IPS-NIHi7 (cell line): ENCODE results near the gene FAM76A.
"Not testable (repeated sequence)": the region's sequence is repeated elsewhere in the genome, so short reads cannot be mapped to it uniquely, and the experiment has no call there.

Experiments
- DNase-seq: peaks from one replicate; pipeline ENCODE4 v3.0.0; 2012; ENCODE audit warnings: mixed read lengths; ENCODE audit errors: extremely low spot score

The FAM76A gene

DNA sequence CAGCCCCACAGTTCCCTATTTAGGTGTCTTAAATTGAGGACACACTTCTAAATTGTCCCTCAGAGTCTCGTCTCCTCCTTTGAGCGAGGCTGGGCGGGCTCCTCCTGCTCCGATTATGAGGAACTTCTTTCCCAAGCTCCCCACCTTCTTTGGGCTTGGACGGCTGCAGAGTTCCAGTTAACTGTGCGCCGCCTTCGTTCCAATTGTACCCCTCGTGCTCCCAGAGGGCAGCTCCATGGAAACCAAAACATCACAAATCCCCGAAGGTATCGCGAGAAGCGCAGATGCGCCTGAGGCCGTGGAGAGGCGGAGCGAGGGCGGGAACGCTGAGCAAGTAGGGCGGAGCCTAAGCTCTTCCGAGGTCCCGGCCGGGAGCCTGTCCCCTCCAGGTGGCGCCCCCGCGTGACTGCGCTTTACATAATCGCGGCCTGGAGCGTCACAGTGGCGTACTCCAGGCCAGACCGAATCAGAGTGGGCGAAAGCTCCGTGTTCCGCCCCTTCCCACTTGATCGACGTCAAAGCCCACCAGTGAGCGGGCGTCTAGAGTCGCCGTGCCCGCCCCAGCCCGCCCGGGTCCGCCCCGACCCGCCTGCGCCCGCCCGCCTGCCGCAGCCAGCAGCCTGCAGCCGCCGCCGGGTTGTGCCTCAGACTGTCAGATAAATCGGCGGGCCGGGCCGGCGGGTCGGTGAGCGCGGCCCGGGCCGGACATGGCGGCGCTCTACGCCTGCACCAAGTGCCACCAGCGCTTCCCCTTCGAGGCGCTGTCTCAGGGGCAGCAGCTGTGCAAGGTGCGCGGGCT lies at the start of gene FAM76A:
FAM76A (plus strand) TSS at position 588 of the 799 bp plus-strand sequence; CDS start at position 708, 120 bp downstream.
- peak; percentile 99 for DNase-seq

DNA sequence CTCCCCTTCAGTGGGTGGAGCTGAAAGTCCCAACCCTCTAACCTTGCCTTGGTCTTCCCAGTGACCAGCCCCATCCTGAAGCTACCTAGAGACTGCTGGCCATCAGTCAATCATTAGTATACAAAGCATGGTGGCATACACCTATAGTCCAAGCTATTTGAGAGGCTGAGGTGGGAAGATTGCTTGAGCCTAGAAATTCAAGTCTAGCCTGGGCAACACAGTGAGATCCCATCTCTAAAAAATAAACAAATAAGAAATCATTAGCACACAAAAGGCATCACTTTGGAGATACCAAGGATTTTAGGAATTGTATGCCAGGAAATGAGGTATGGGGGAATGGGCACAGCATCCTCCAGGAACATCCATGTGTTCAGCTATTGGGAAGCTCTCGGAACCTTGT lies 49.4 kb upstream of the FAM76A start:
- no peak for DNase-seq

DNA sequence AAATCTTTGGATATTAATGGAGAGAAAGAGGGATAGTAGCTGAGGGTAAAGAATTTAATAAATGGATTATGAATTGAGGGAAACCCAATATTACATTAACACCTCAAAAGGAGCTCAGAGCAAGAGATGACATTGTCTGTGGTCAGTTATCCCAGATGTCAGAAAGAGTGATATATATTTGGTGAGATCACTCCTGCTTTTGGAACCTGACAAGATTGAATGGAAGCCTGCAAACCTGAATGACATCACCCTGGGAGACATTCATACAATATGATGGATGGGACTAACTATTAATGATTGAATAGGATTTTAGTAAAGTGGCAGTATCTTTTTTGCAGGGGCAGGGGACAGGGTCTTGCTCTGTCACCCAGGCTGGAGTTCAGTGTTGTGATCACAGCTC lies 47.0 kb upstream of the FAM76A start:
- DNase-seq, result no peak

DNA sequence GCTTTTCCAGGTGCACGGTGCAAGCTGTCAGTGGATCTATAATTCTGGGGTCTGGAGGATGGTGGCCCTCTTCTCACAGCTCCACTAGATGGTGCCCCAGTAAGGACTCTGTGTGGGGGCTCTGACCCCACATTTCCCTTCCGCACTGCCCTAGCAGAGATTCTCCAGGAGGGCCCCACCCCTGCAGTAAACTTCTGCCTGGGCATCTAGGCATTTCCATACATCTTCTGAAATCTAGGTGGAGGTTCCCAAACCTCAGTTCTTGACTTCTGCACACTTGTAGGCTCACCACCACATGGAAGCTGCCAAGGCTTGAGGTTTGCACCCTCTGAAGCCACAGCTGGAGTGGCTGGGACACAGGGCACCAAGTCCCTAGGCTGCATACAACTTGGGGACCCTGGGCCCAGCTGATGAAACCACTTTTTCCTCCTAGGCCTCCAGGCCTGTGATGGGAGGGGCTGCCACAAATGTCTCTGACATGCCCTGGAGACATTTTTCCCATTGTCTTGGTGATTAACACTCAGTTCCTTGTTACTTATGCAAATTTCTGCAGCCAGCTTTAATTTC lies 45.5 kb upstream of the FAM76A start:
- DNase-seq, result not testable (repeated sequence)

DNA sequence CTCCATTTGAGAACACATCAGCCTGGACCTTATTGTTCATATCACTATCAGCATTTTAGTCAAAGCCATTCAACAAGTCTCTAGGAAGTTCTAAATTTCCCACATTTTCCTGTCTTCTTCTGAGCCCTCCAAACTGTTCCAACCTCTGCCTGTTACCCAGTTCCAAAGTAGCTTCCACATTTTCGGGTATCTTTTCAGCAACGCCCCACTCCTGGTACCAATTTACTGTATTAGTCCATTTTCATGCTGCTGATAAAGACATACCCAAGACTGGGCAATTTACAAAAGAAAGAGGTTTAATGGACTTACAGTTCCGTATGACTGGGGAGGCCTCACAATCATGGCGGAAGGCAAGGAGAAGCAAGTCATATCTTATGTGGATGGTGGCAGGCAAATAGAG lies 44.2 kb upstream of the FAM76A start:
- DNase-seq, result not testable (repeated sequence)

DNA sequence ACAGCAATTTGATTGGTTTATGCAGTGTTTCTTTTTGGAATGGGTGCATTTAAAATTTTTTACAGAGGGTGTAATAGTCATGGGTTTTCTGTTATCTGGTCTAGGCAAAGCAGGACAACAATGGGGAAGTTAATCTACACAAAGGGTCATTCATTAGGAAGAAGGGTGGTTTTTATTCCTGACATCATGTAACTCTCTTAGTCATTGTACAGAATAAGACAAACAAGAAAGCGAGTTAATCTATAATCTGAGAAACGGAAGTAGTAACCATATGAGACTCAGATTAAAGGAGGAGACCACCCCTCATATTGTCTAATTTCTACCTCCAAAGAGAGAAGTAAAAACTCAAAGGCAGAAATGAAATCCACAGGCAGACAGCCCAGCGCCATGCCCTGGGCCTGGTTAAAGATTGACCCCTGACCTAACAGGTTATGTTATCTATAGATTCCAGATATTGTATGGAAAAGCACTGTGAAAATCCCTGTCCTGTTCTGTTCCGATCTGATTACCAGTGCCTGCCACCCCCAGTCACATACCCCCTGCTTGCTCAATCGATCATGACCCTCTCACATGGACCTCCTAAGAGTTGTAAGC lies 43.3 kb upstream of the FAM76A start:
- DNase-seq, result no peak

DNA sequence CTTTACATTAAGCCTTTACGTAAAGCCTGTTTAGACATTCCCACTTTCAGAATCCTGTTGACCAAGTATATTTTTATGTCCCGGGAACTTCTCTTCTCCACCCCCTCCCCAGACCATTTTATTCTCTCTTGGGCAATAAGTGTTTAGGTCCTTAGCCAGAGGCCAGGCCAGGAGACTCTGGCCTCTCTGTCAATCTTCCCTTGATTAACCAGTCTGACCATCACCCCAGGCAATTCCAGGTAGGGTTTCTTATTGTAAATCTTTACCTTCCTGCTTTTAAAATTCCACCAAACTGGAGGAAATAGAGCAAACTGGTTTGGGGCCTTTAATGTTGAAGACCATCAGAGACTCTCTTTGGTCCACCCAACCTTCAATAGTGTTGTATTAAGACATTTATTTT lies 41.6 kb upstream of the FAM76A start:
- DNase-seq, result no peak

DNA sequence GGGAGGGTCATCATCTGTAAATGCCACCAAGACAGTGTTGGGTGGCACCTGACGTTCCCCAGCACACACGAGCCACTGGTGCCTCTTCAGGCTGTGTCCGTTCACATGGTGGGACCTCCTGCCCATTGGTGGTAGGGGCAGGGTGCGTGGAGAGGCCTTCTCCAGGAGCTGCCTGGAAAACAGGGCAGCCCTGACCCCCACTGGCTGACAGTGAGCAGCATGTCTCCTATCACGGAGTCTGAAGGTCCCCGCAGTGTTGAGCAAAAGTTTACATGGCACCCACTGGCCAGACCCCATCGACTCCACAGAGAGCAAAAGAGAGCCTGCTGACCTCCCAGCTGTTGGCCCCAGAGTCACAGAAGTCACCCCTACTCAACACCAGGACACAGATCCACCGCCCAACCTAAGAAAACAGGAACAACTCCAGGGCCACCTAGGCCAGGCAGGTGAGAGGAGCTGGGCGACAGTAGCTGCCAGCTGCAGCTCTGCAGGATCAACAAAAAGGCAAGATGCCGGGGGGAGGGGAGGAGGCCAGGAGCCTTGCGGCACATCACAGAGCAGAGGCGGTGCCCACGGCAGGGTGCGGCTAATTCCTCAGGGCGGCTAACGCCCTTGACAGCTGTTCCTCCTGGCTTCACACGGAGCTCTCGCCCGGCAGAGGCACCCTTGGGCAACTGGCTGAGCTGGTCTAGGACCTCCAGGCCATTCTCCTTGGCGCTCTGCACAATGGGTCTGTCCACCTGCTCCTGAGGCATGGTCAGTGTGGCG lies 39.4 kb upstream of the FAM76A start:
- DNase-seq, result peak; percentile 62

DNA sequence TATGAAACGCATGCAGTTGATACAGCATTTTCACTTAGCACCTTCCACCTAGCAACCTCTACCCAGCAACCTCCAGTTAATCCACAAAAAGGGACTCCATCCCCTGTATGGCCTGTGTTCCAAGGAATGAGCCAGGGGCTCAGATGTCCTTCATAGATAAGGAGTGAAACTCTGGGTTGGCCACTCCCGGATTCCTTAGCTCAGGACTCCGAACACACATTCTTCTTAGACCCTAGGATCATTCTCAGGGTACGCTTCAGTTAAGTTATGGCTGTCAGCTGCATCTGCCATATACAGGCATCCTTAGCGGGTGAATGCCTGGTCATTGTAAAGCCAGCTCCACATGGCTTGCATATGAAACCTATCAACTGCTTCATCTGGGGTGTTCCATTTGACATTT lies 37.9 kb upstream of the FAM76A start:
- DNase-seq, result no peak

DNA sequence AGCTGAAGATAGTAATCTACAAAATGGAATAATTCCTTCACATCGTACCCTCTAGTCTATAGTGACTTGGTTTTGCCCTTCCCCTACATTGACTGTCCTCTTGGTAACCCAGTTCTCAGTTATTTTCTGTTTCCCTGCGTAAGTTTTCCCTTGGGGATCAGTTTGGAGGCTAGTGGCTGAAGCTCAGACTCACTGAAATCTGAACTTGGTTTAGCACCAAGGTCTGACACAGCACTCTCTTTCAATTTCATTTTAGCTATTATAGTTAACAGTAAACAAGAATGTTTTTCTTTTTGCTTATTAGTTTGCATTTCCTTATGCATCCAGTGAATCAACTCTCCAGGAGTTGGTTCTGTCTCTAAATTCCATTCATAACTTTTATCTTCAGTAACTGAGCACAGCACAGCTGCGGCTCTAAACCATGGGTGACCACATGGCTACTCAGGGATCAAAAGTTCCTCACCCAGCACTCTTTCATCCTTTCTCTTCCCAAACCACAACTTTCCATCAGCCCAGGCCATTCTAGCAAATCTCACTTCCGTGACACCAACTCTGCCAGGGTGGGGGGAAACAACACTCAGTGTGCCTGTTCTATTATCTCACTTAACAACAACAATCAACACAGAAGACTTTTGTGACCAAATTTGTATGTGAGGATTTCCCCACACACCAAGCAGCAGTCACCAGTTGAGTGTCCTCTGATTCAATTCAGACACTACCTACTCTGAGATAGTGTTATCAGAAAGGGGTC lies 36.2 kb upstream of the FAM76A start:
- DNase-seq, result no peak

DNA sequence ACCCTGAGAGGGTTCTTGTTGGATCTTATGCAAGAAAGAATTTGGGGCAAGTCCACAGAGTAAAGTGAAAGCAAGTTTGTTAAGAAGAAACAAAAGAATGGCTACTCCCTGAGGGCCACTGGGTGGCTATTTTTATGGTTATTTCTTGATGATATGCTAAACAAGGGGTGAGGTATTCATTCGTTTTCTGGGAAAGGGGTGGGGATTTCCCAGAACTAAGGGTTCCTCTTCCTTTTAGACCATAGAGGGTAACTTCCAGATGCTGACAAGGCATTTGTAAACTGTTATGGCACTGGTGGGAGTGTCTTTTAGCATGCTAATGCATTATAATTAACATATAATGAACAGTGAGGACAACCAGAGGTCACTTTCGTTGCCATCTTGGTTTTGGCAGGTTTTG lies 35.6 kb upstream of the FAM76A start:
- DNase-seq, result no peak

DNA sequence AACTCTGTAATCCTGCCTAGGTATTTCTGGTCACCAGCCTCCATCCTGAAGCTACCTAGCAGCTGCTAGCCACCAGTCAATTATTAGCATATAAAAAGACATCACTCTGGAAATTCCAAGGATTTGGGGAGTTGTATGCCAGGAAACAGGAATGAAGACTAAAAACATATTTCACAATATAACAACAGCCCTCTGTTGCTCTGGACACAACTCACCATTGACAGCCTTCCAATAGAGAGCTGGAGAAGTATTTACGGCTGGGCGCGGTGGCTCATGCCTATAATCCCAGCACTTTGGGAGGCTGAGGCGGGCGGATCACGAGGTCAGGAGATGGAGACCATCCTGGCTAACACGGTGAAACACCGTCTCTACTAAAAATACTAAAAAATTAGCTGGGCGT lies 28.9 kb upstream of the FAM76A start:
- not testable (repeated sequence) for DNase-seq

DNA sequence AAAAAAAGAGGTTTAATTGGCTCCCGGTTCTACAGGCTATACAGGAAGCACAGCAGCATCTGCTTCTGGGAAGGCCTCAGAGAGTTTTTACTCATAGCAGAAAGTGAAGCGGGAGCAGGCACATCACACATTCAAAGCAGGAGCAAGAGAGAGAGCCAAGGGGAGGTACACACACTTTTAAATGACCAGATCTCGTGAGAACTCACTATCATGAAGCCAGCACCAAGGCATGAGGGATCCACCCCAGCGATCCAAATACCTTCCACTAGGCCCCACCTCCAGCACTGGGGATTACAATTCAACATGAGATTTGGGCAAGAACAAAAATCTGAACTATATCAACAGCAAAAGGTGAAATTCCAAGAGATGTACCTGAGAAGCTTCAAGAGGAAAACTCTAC lies 20.8 kb upstream of the FAM76A start:
- no peak for DNase-seq

DNA sequence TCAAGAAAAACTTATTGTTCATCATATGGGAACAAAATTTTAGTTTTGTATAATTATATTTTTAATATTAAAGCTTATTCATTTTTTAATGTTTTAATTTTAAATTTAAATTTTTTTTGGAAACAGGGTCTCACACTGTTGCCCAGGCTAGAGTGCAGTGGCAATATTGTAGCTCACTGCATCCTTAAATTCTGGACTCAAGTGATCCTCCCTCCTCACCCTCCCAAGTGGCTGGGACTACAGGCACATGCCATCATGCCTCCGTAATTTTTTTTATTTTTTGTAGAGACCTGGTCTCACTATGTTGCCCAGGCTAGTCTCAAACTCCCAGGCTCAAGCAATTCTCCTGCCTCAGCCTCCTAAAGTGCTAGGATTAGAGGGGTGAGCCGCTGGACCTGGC lies 20.2 kb upstream of the FAM76A start:
- no peak for DNase-seq

DNA sequence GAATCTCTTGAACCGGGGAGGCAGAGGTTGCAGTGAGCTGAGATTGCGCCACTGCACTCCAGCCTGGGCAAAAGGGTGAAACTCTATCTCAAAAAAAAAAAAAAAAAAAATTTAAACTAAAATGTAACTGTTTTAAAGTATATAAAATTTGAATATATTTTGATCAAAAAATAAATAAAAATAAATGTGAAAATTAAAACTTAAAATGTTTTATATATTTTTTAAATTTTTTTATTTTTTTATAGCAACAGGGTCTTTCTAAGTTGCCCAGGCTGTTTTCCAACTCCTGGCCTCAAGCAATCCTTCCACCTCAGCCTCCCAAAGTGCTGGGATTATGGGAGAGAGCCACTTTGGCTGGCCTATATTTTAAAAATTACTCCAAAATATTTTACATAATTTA lies 15.2 kb upstream of the FAM76A start:
- DNase-seq, result no peak

DNA sequence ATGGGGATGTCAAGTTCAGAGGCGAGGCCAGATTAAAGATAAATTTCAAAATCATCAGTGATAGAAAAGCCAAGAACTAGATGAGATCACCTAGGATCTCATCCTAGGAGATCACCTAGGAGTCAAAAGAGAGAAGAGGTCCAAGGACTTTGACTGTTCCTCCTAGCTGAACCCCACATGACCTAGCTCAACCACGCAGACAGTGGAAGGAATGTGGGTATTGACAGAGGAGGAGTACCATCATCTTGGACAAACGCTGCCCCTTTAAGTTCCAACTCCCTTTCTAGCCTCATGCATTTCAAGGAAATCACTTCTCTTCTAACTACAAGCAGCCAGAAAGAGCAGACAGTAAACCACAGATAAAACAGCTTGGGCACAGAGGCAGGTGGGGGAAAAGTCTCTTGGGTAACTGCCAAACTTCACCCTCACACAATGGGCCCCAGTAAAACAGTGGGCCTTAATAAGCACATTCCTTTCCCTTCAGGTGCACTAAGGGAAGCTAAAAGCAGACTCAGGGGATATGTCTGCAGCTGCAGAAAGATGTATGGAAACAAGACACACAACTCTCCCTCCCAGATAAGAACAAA lies 12.5 kb upstream of the FAM76A start:
- DNase-seq, result no peak

DNA sequence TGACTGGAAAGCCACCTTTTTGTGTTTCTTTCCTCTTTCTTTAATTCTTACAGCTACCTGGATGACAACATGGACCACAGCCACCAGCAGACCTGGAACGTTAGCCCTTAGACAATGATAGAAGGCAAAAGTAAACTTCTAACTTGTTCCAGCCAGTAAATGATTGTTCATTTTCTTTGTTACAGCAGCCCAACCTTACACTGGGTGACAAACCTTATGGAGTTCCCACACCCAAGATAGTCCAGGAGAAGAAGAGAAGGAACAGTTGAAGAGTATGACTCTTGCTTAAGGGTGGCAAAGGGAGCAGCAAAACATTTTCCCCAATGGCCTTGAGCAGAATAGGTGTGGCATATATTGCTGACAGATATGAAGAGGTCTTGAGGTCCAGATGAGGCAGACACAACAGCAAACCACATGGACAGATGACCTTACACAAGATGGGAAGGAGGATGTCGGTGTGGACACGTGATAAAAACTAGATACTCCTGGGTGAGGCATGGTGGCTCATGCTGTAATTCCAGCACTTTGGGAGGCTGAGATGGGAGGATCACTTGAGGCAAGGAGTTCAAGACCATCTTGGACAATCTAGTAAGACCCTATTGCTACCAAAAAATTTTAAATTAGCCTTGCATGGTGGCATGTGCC lies 11.8 kb upstream of the FAM76A start:
- DNase-seq, result no peak

DNA sequence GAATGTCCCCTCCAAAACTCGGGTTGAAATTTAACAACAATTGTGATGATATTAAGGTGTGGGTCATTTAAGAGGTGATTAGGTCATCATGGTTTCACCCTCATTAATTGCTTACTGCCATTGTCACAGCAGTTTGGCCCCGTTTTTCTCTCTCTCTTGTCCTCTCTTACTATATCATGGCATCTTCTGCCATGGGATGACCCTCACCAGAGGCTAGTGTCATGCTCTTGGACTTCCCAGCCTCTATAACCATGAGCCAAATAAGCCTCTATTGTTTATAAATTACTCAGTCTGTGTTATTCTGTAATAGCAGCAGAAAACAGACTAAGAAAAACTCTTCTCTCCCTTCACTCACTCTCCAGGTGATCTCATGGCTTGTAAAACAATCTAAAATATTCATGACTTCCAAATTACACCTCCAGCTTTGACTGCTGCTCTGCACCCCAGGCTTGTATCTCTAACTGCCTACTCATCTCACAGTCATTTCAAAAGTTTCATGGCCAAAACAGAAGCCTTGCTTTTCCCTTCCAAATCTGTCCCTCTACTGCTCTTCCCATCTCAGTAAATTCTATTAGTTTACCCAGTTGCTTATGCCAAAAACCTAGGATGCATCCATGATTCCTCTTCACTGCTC lies 9.4 kb upstream of the FAM76A start:
- DNase-seq, result no peak

DNA sequence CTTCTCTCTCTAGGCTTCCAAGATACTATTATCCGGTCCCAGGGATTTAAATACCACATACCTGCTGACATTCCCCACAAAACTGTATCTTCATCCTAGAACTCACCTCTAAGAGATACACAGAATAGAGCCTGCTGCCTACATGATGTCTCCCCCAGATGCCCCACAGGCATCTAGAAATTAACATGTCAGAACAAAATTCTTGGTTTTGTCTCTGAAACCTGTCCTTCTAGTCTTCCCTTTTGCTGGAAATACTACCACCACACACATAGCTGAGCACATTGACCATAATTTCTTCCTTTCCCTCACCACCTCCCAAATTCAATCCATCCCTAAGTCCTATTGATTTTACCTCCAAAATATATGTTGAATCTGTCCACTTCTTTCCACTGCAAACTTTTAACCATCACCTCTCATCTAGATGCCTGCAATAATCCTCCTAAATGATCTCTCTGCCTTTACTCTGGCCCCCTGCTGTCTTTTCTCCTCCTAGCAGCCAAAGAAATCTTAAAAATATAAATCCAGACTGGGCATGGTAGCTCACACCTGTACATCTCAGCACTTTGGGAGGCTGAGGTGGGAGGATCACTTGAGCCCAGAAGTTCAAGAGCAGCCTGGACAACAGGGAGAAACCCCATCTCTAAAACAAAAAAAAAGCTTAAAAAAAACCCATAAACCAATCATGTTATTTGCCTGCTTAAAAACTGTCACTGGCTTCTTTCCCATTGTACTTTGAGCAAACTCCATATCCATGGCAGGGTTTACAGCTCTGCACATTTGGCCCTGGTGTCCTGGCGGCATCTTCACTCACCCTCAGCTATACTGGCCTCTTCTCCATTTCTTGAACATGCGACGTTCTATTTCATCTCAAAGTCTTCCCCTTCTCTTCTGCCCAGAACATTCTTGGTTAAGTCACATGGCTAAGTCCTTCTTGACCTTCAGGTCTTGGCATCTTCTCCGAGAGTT lies 6.2 kb upstream of the FAM76A start:
- no peak for DNase-seq
